ENCODE measurements around the gene STK33. TPM values are rescaled to one million over a fixed set of nuclear protein-coding genes. Genes with fewer than 3 reads are reported as not detected.

Gene STK33
- total RNA-seq, 4 donors from 2014 or later, result 0.48 to 2.9 (median 0.56) TPM; not detected in 1

GRCh38 chr11:8381871-8382396, 212.1 kb downstream of the STK33 start:
- peaks cover 0 to 21% (median 0%) of the 10 kb centered on the region in 3 donors for H3K4me1 ChIP-seq
- no peaks in the 10 kb centered on the region for H3K9me3 ChIP-seq
- no peak for TF ChIP-seq POLR2A (IDR thresholded peaks at IDR 0.05)
- TF ChIP-seq CTCF (IDR thresholded peaks at IDR 0.05), result no peak
- no peaks in the 10 kb centered on the region for H3K27me3 ChIP-seq
- DNase-seq, result no peak
- no peak overlapping the region for H3K4me3 ChIP-seq
- 77 to 83% methylated on average over 7 to 13 of the region's 13 CpGs for WGBS, 2 donors
- peak overlapping the region in 2 of 4 donors; percentile 6 to 61 for H3K27ac ChIP-seq
- no peaks in the 10 kb centered on the region for H3K36me3 ChIP-seq
- intact Hi-C loops (cut with DNase I), result no loop called here

- WGBS, 2 donors, result 81 to 88% methylated on average over 4 to 5 of the region's 6 CpGs
- DNase-seq, result no peak
- Histone ChIP-seq H3K9me3 (no peaks in the 10 kb centered on the region), H3K27me3 (no peaks in the 10 kb centered on the region), H3K4me3 (no peak overlapping the region), H3K27ac (no peak overlapping the region), H3K36me3 (no peaks in the 10 kb centered on the region), H3K4me1 (peaks cover 0 to 15% (median 0%) of the 10 kb centered on the region in 3 donors)
- no peak for TF ChIP-seq CTCF (IDR thresholded peaks at IDR 0.05)
- TF ChIP-seq POLR2A (IDR thresholded peaks at IDR 0.05), result no peak
- intact Hi-C loops (cut with DNase I), result no loop called here
Observed at GRCh38 chr11:8381343-8381742, 212.7 kb downstream of the STK33 start.

GRCh38 chr11:8375932-8376331, 218.1 kb downstream of the STK33 start:
- intact Hi-C loops (cut with DNase I), result no loop called here
- DNase-seq, result no peak
- no peak overlapping the region for H3K27ac ChIP-seq
- WGBS, 2 donors, result 54 to 64% methylated on average over 3 to 4 of the region's 4 CpGs
- no peaks in the 10 kb centered on the region for H3K9me3 ChIP-seq
- no peak overlapping the region for H3K4me3 ChIP-seq
- no peaks in the 10 kb centered on the region for H3K36me3 ChIP-seq
- no peaks in the 10 kb centered on the region for H3K4me1 ChIP-seq
- H3K27me3 ChIP-seq, result no peaks in the 10 kb centered on the region
- TF ChIP-seq CTCF (IDR thresholded peaks at IDR 0.05) (no peak), POLR2A (IDR thresholded peaks at IDR 0.05) (no peak)

- no peaks in the 10 kb centered on the region for H3K4me1 ChIP-seq
- TF ChIP-seq POLR2A (IDR thresholded peaks at IDR 0.05) (no peak), CTCF (IDR thresholded peaks at IDR 0.05) (no peak)
- no peak overlapping the region for H3K27ac ChIP-seq
- intact Hi-C loops (cut with DNase I), result no loop called here
- H3K9me3 ChIP-seq, result no peaks in the 10 kb centered on the region
- no peaks in the 10 kb centered on the region for H3K27me3 ChIP-seq
- no peaks in the 10 kb centered on the region for H3K36me3 ChIP-seq
- no peak for DNase-seq
- no peak overlapping the region for H3K4me3 ChIP-seq
- 30 to 31% methylated on average over 3 of the region's 3 CpGs for WGBS, 2 donors
Observed at GRCh38 chr11:8375460-8375859, 218.6 kb downstream of the STK33 start.

DNA sequence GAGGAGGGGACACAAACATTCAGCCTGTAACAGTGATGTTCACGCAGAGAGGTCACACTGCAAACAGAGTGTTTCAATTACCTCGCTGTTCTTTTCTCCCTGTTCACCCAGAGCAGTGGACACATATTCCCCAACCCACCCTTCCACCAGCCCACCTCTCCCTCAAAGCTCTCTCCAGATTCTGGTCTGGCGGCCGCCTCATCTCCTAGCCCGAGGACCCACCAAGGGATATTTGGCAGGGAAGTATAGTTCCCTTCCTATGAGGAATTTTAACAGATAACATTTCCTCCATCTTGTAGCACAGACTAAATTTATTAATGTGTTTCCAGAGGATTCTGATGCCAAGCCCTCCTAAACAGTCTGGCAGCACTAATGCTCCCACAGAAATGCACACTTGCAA, 219.3 kb downstream of the STK33 start:
- H3K27me3 ChIP-seq, result no peaks in the 10 kb centered on the region

More for the DNA sequence above, 219.3 kb downstream of the STK33 start:
- intact Hi-C loops (cut with DNase I), result no loop called here
- no peaks in the 10 kb centered on the region for H3K4me1 ChIP-seq
- H3K4me3 ChIP-seq, result no peak overlapping the region
- DNase-seq, result no peak
- no peaks in the 10 kb centered on the region for H3K36me3 ChIP-seq
- no peak overlapping the region for H3K27ac ChIP-seq
- TF ChIP-seq CTCF (IDR thresholded peaks at IDR 0.05), result no peak
- no peak for TF ChIP-seq POLR2A (IDR thresholded peaks at IDR 0.05)
- H3K9me3 ChIP-seq, result no peaks in the 10 kb centered on the region
- 86 to 91% methylated on average over 5 of the region's 5 CpGs for WGBS, 2 donors

All from esophagus squamous epithelium (tissue), 5 donors.